Fibroblast of upper back skin (primary cell): ENCODE measurements around the gene VPS13D.
"Not testable (repeated sequence)": the region's sequence is repeated elsewhere in the genome, so short reads cannot be mapped to it uniquely, and the experiment has no call there.

Experiments
- DNase-seq: peaks from one replicate; pipeline ENCODE4 v3.0.0-alpha.2; 2013

VPS13D gene

DNA sequence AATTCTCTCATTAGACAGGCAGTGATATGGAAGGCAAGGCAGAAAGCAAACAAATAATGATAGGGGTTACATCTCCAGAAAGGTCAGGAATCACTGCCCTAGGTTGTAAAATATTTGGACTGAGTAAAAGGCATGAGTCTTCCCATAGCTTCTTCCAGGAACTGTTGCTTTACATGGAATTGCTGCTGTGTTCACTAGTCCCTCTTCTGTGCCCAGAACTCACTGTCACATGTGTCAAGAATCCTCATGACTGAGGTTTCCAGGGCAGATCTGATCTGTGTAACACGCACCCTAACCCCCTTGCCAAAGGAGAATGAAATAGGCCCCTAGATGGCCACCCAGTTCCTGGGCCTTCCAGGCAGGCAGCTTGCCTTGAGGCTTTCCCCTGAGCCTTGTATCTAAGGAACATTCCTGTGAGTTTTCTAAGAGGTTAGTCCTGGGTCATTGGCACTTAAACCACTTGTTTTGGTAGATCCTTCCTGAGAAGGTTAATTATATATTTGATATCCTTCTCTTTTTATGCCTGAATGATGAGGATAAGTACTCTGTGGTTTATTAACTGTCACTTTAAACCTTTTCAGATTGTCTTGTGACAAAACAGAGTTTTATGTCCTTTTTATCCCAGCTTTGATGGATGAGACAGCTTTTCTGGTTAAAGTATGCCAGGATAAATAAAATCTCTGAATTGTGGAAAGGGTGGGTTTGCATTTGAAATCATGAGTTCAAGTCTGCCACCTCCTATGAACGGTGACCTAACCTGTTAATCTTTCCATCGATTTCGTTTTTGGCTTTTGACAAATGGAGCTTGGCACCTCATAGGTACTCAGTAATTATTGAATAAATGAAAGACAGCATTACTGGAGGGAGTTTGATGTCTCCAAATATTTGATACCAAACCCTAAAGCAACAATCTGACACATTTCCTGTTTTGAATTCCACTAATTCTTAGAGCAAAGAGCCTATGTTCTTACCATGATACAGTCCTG, 224.9 kb downstream of the VPS13D start:
- DNase-seq, result peak; percentile 64

DNA sequence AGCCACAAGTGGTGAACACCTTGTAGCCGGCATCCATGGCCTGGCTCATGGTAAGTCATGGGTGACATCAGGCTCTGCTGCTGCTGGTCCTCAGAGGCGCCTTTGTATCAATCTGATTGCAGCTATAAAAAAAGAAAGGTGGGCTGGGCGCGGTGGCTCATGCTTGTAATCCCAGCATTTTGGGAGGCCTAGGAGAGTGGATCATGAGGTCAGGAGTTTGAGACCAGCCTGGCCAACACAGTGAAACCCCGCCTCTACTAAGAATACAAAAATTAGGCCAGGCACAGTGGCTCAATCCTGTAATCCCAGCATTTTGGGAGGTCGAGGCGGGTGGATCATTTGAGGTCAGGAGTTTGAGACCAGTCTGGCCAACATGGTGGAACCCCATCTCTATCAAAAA, 226.3 kb downstream of the VPS13D start:
- not testable (repeated sequence) for DNase-seq

DNA sequence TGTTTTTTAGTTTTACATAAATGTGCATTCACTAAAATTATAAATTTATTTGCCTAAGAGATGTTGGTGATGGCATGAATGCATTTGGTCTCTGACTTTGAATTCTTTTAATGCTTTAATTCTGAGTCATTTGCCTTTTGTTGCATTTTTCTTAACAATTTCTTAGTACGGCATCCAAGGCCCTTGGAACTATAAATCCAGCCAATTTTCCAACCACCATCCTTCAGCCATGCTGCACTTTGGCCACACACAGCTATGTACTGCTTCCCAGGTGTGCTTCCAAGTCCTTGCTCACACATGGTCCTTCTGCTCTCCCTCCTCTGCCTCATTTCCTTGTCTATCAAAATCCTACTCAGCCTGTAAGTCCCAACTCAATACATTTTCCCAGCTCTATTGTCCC, 227.1 kb downstream of the VPS13D start:
- peak; percentile 91 for DNase-seq

DNA sequence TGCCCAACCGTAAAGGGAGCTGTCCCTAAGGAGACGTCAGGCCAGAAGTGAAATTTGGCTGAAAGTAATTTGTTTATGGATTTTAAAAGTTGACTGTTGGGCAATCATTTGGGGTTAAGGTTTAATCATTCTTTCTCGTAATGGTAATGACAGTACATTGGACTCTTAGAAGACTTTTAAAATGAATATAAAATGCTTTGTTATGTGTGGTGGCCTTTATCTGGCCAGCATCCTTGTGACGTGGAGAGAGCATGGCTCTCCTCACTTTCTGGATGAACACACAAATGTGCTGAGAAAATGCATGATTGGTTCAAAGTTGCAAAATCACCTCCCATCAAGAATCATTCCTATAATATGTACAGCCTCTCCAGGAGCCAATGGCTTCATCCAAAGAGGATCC, 227.9 kb downstream of the VPS13D start:
- peak; percentile 59 for DNase-seq

DNA sequence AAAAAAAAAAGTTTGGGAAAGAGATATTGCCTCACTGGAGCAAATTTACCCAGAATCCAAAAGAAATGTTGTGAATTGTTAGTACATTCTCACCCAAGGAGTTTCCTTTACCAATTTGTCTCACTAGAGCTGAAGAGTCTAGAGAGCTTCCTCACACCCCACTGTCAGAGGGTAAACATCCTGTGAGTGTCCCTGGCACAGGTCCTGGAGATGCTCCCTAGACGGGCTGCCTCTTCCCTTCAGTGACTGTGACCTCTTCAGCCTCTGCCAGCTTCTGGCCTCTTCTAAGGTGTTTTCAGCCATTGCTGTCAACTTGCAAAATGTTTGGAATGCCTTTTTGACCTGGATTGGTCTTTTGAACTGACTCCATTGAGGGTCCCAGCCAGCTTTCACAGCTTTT, 228.7 kb downstream of the VPS13D start:
- no peak for DNase-seq

DNA sequence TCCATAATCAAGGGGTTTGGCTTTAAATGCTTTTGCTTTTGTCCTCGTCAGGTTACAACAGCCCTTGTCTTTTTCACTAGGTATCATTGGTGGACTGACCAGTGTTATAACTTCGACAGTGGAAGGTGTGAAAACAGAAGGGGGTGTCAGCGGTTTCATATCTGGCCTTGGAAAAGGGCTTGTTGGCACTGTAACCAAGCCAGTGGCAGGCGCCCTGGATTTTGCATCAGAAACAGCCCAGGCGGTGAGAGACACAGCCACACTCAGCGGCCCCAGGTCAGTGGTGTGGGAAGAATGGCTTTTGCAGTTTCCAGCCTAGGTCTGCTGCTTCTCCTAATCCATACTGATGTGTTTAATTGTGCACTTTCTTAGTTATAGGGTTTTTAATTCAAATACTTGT, 230.3 kb downstream of the VPS13D start:
- DNase-seq, result no peak

DNA sequence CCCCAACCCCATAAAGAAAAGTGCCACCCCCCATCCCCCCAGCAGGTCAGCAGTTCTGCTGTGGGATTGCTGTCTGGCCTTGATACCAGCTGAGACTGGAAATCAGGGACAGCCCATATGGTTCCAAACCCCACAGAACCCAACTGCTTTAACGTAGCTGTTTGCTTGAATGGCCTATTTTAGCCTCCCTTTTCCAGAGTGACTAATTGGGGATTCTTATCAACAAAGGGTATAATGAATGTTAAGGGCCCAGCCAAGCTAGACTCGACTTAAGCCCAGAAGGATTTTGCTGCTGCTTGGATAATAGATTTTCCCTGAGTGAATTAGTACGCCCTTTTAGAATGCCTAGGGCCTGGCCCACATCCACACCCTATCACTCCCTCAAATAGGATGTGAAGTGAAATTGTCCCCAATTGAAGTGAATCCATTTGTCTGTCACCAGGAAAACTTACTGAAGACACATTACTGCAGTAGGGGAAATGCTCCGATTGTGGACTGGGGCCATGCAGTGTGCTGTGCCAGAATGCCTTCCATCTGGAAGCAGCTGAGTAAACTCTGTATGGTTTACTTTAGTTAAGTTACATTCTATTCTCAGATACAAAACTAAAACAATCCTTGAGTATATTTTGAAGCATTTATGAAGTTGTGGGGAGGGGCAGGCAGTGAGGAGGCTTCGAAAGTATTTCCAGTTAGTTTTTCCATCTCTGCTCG, 231.2 kb downstream of the VPS13D start:
- peak; percentile 80 for DNase-seq

DNA sequence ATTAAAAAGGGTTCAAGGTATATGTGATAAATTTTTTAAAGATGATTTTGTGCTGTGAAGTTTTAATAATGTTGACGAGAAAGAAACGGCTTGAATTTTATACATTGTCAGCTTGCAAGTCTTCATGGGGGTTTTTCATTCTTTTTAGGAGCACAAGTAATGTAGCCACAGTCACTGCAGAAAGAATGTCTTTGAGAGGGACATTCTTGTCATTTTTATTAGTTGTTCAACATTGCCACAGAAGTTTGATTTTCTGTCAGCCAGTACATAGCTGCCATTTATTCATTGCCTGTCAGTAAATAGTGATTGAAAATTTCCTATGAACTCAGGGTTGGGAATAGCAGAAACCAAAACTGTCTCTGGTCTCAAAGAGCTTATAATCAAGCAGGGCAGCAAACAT, 231.9 kb downstream of the VPS13D start:
- DNase-seq, result peak; percentile 38

DNA sequence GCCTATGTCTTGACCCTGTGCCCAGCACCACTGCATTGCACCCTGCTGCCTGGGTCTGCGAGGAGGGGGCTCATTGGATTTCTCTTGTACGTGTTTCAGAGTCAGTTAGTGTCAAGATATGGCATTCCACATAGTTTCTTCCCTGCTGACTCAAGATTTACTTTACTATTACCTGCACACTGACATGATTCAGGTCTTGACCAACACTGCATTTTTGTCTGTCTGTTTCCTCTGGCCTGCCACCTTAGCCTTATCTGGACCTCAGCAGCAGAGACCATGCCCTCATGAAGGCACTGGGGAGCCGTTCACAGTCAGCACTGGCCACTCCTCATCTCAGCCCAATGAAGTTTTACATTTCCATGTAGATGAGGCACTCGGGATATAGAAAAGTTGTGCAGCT, 232.8 kb downstream of the VPS13D start:
- no peak for DNase-seq

DNA sequence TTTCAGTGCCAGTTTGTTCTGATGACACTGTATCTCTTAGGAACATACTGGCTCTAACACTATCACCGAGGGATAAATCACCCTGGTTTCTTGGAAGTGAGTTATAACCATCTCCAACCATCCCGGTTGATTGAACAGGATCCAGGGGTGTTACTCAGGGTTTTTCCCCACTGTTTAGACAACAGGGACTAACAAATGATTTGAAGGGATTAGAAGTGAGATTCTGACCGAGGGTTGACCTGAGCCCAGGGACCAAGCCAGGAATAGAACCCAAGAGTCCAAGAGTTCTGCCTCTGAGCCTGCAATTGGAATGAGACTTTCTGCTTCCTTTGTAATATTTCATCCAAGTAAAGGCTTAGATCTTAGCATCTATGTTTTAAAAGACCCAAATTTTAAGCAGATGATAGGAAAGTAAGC, 234.2 kb downstream of the VPS13D start:
- no peak for DNase-seq

DNA sequence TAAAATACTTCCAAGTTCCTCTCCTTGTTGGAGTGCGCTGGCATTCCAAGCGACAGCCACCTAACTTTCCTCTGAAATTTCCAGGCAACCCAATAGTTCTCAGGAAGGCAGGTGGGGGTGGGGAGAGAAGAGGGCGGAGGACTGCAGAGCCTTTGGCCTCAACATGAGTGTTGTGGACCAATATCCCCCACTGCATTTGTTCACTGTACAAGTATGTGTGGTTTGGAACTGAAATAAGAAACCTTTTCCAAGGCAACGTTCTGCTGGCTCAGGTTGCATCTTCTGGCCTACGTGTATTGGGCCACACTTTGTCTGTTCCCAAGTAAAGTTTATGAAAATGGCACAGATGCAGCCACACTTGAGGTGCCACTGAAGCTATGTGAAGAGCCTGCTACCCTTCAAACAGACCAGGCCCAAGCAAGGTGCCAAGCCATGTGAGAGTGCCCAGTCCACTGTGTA, 234.8 kb downstream of the VPS13D start:
- peak; percentile 95 for DNase-seq

DNA sequence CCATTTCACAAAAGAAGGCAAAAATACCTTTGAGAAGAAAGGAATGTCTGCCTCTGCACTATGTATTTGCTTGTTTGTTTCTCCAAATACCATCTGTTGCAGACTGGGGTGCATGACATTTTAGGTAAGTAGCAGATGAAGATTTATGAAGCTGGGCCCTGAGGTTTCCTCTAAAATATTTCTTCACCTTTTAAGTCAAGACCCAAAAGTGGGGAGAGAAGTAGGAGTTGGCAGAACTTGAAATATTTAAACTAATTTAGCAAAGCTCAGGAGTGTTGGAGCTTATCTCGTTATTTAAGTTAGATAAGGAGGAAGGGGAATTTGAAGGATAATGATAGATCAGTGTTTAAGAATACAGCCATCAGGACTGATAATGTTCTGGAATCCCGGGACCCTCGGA, 235.3 kb downstream of the VPS13D start:
- no peak for DNase-seq

DNA sequence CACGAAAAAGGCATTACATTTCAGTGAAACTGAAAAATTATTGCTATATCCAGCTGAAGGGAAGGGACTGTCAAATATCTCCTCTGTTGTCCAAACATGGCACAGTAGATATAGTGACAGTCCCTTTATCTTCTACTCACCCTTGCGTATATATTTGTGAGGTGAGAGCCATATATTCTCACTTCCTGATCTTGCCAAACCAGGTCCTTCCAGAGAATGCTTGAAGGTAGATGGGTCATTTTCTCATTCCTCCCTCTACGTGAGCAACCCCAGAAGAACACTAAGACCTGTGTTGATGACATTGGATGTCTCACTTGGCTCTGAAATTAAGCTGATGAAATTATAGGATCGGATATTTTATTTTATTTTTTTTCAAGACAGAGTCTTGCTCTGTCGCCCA, 237.0 kb downstream of the VPS13D start:
- no peak for DNase-seq

DNA sequence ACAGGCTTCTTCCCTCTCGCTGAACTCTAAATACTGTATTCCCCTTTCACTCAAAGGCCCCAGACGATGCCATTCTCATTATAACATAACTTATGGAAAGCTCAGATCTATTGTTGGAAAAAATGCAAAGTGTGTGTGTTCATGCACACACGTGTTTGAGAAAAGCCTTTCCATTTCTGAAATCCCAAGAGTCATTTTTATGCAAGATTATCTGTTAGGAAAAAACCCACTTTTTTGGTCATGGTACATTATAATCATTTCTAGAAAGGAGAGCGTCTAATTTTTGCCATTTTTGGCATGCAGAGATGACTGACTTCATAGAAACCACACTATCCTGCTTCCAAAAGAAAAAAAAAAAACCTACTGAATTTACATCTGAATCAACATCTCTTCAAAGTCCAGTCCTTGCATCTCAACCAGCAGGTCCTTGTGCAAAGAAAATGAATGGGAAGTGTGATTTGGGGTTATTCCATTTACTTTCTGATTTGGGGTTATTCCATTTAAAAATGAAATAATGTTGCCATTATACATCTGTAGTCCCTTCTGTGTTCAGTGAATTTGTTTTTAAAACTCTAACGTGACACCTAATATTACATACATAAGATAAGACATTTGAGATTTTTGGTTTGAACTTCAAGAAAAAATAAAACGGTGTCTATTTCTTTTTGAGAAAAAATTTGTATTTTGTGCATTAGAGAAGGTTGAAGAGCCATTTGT, 237.9 kb downstream of the VPS13D start:
- DNase-seq, result peak; percentile 86

DNA sequence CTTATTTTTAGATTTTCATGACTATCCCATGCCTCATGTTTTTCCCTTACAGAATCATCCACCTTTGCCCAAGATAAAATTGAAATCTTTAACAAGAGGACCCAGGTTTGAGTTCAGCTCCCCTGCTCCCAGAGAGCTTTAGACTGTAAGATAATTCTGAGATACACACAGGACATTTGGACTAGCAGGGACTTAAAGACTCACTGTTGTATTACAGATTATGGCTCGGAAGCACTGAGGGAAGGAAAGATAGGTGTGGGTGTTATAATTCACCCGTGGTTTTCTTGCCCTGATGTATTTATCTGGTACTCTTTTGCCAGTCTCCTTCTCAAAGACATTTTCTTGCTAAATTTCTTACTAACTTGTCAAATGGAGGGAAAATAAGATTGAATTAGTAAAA, 238.5 kb downstream of the VPS13D start:
- no peak for DNase-seq

DNA sequence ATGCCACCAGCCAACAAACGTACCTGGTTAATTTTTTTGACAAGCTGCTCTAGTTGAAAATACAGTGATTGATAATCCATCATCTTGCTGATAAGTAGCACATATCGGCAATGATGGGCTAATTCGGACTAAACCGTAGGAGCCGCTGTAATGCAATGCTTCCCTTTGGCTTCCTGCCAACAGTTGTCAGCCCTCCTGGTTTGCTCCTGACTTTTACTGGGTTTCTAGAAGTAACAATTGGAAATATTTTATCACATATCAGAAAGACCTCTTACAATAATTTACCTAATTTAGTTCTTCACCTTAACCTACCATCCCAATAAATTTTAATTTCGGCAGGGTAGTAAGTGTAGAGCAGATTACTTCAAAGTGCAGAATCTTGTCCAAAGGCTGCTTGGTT, 239.7 kb downstream of the VPS13D start:
- no peak for DNase-seq

DNA sequence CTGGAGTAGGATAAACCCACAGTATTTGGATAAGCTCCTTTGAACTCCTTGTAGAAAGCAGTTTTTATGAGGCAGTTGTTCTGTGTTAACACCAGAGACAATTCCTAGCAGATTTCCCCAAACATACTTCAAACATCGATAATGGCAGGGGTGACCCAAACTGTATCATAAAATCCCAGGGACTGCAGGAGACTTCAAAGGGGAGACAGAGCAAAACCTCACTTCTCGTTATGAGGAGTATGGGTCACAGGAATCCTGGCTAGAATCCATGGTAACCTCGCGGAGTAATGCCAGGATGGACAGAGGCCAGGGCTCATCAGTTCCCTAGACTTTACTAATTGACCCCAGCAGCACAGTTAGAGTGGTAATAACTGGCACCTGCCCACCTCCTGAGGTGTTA, 240.2 kb downstream of the VPS13D start:
- no peak for DNase-seq

DNA sequence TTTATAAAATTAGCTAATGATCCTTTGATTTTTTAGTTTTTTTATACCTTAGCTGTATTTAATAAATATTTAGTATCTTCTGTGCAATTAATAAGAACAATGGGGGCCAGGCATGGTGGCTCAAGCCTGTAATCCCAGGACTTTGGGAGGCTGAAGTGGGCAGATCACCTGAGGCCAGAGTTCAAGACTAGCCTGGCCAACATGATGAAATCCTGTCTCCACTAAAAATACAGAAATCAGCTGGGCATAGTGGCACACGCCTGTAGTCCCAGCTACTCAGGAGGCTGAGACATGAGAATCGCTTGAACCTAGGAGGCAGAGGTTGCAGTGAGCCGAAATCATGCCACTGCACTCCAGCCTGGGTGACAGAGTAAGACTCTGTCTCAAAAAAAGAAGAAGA, 241.1 kb downstream of the VPS13D start:
- DNase-seq, result not testable (repeated sequence)

DNA sequence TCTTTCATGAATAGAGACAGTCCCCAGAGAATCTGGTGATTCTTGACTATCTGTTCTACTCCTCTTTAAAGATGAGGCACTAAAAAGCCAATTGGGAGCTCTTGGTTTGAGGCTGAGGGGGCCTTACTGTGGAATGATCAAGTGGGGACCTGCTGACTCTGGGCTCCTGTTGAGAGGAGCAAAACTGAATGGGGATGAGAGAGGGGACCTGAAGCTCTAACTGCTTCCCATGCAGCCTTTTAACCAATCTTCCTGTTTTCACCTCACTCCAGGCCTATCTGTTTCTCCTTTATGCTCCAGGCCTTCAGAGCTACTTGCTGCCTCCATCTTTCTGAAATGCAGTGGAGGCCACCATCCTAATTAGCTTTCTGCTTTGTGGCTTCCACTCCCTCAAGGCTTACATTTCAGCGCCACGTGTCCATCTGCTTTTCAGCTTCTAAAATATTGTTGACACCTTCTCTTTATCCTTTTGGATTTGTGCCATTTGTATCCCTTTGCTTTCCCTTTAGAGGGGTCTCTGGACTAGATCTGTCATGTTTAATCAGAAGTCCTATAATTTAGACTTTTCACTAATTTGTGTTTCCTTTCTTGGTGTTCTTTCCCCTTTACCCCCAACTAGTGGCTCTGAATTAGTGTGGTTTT, 242.4 kb downstream of the VPS13D start:
- no peak for DNase-seq

DNA sequence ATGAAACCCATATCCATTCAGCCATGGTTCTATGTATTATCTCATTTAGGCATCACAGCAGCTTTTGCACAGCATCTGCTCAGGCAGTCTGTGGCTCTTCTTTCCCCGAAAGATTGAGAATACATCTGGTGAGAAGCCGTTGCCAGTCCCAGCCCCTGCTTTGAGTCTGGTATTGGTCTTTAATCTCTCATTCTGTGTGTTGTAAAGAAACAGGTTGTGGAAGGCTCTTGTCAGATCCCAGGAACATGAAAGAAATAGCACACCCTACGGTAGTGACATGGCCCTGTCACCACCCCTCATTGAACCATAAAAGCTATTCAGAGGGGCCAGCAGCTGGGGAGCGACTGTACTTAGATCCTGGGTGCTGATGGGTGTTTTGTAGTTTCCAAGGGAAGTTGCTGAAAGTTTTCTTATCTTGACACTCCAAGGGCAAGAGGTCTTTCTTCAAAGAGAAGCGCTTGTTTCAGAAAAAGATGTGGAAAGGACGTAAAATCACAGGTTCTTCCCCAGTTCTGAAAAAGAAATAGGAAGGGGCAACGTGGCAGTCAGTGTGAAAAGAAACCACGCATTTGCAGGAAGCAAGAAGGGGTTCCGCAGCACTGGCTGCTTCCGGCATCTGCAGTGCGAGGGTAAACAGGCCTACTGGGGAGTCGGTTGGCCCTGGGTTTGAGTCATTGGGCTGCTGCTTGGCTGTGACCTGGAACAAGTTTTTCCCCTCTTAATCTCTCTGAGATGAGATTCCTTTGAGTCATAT, 243.1 kb downstream of the VPS13D start:
- no peak for DNase-seq

DNA sequence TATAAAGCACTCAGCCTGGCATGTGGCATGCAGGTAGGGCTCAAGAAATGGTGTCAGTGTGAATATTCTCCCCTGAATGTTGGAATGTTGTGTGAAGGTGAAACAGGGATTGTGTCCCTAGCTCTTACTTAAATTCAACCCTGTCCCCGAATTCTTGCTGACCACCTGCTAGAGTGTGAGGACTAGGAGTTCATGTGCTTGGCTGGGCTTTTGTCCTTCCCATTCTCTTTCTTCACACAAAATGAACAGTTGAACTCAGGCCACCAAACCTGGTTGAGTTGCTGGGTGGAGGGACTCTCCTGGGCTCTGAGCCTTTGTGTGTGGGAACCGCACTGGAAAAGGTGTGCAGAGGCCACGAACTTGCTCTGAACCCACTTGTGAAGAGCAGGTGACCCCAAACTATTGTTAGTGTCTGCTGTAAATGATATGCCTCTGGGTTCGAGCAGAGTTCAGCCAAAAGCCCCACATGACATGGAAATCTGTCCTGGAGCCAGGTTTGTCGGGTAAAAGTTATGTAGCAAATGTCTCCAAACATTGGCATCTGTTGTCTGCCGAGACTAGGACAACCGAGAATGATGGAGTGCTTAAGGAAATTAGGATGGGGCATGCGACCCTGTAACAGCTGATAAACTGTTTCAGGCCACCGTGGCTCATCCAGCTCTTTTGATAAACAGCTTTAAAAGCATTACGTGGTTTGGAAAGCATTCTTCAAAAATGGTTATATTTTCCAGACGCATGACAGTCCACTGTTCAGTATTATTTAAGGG, 243.9 kb downstream of the VPS13D start:
- peak; percentile 64 for DNase-seq
